Endothelial cell of coronary artery (primary cell): ENCODE results near the gene VPS36. TPM values are rescaled to one million over a fixed set of nuclear protein-coding genes. Genes with fewer than 3 reads are reported as not detected.

Experiments
- total RNA-seq: library from RNA; depleted of rRNA; stranded (reverse); fragments of >200 nt; gene quantifications from 2 replicates; pipeline ENCODE4 v1.2.3, GENCODE V29; 2014

Gene VPS36, protein sequence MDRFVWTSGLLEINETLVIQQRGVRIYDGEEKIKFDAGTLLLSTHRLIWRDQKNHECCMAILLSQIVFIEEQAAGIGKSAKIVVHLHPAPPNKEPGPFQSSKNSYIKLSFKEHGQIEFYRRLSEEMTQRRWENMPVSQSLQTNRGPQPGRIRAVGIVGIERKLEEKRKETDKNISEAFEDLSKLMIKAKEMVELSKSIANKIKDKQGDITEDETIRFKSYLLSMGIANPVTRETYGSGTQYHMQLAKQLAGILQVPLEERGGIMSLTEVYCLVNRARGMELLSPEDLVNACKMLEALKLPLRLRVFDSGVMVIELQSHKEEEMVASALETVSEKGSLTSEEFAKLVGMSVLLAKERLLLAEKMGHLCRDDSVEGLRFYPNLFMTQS
- 18.6 and 22.8 TPM in 2 replicates for total RNA-seq

DNA sequence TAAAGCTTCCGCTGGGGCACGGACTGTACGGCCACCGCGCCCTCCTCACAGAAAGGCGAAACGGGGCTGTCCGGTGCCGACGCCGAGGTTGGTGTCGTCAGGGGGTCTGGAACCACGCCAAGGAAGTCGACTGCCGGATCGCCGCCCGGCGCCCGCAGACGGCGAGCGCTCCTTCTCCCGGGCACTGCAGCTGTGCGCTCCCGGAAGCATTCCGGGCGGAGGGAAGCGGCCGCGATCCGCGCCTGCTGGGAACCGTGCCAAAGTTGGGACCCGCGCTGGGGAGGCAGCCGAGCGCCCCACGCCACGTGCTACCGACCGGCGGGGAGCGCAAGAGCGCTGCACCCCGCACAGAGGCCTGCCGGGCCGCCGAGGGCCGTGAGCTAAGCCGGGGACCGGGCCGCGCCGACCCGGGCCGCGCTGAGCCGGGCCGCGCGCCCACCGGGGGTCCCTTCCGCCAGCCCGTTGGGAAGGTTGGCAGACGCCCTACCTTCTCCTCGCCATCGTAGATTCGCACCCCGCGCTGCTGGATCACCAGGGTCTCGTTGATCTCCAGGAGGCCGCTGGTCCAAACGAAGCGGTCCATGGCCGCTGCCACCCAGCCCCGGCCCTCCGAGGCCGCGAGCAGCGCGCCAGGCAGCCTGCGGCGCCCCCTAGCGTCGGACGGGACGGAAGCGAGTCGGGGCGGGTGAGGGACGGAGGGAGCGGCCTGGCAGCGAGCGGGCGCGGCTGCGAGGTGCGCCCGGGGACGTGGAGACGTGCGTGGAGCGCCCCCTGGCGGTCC is at the start of gene VPS36:
VPS36 (minus strand) TSS at position 623 of the 781 bp plus-strand sequence; CDS start at position 583, 40 bp downstream.

DNA sequence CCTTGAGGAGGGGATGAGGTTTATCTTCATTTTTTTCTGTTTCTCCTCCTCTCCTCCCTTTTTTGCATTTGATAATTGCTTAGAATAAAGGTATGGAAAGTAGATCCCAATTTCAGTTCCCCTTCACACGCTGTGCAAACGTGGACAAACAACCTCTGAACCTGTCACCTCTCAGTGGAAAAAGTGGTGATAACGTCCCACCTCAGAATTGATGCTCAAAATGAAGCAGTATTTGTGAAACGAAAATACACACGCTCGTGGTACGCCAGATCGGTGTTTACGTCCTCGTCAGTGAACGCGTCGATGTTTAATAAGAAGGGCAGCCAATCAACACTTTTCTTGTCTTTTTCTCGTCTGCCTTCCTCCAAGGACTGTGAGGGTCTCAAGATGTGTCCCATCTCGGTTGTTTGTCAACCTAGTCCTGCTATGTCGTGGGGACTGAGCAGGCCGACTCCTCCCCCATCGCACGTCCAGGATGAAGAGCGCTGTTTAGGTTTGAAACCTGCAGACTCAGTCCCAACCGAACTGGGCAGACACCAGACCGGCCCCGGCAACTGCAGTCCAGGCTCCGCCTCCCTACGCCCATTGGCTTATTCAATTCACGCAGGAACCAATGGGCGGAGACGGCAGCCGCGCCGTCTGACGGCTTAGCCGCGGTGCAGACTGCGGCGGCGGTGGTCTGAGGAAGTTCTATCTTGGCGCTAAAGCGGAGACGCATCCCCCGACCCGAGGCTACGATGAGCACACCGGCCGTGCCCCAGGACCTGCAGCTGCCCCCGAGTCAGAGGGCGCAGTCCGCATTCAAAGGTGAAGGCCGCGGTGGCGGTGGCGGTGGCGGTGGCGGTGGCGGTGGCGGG is 4.6 kb upstream of the VPS36 start, which contains the start of gene CKAP2:
CKAP2 (plus strand) TSS at position 659 of the 857 bp plus-strand sequence; CDS start at position 738, 79 bp downstream.

DNA sequence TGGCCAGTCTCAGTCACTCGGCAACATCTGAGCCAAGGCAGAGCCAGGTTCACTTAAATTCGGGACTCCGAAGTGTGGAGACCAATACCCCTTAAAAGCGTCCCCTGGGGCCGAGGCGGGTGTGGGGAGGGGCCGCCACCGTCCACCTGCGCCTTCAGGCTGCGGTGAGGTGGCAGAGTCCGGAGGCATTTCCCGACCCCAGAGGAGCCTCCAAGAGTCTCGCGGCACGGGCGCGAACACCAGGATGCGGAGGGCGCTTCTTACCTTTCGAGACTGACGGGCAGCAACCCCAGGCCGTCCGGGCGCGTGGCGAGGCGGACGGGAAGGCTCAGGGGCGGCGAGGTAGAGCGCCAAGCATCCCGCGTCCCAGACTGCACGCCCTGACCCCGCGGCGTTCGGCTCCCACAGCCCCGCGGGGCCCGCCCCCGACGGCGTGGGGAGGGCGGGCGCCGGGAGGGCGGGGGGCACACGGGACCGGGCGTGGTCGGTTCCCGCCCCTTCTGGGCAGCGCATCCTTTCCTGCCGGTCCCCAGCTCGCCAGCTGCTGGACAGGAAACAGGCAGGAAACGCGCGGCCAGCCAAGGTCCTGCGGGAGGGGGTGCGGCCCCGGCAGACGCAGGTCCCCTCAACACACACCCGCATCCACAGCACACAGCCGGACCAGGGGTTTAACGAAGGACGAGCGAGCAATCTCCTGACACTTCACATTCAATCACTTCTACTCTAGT is 44.5 kb downstream of the VPS36 start, which contains the start of gene THSD1:
THSD1 (minus strand) TSS at position 406 of the 728 bp plus-strand sequence. CDS start 3,572 bp downstream, outside the sequence.

Other genes starting within 250 kb of the VPS36 start
- gene THSD1, start 44.5 kb downstream of the VPS36 start, total RNA-seq, result 26.5 and 62.7 TPM in 2 replicates
- gene CKAP2, start 4.8 kb upstream of the VPS36 start, total RNA-seq, result 17.5 and 26.0 TPM in 2 replicates
- 3.5 and 4.6 TPM in 2 replicates for gene HNRNPA1L2, start 191.8 kb upstream of the VPS36 start, total RNA-seq
- 61.1 and 63.5 TPM in 2 replicates for gene SUGT1, start 202.2 kb upstream of the VPS36 start, total RNA-seq